Activated gamma-delta T cell treated with anti-CD3 and anti-CD28 coated beads, Interleukin-2, amount 50 U/mL, for 16 hours (primary cell): Measurements from ENCODE around the gene PLA2G15.
A peak's percentile ranks its signal among the peaks of the same experiment; 100 is the strongest.

Source experiments
- DNase-seq: peaks from one replicate; pipeline ENCODE4 v3.0.0-alpha.2; 2020; ENCODE audit warnings: low read depth

Gene PLA2G15

DNA sequence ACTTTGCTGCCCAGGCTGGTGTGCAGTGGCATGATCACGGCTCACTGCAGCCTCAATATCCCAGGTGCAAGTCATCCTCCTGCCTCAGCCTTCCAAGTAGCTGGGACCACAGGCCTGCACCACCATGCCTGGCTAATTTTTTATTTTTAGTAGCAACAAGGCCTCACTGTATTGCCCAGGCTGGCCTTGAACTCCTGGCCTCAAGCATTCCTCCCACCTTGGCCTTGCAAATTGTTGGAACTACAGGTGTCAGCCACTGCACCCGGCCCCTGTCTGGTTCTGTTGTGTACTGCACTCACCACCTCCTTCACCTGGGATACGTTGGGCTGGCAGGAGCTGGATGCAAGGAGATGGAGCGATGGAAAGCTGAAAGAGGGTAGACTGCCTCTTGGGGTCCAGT lies 8.5 kb downstream of the PLA2G15 start:
- DNase-seq: no peak

DNA sequence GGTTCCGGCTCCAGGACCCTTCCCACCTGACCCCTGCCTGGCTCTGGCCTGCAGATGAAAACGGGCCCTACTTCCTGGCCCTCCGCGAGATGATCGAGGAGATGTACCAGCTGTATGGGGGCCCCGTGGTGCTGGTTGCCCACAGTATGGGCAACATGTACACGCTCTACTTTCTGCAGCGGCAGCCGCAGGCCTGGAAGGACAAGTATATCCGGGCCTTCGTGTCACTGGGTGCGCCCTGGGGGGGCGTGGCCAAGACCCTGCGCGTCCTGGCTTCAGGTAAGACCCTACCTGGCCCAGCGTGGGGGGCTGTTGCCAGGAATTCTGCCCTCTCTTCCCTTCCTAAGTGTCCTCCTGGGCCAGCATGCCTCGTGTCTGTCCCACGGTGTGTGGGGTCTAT lies 10.5 kb downstream of the PLA2G15 start:
- DNase-seq: no peak

DNA sequence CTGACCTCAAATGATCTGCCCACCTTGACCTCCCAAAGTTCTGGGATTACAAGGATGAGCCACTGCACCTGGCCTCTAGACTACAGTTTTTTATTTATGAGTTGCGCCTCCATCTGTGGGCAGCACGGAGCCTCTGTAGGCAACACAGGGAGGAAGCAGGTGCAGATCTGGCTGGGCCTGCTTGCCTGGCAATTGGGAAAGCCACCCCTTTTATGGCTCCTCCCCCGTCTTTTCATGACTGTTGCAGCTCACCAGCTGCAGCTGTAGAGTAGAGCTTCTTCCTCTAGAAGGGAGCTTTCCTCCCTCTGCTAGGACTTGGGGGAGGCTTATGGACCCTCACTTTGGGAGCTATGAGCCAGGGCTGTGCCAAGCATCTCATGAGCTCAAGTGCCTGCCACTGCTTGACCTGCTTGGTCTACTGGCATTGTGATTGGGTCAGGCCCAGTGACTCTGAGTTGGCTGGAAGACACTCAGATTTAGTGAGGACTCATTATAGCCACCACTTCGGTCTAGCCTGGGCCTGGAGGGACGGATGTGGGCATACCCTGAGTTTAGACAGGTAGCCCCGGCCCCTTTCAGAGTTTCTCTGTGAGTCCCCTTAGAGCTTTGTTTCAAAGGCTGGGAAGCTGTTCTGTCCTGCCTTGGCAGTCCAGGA lies 12.2 kb downstream of the PLA2G15 start:
- no peak for DNase-seq

DNA sequence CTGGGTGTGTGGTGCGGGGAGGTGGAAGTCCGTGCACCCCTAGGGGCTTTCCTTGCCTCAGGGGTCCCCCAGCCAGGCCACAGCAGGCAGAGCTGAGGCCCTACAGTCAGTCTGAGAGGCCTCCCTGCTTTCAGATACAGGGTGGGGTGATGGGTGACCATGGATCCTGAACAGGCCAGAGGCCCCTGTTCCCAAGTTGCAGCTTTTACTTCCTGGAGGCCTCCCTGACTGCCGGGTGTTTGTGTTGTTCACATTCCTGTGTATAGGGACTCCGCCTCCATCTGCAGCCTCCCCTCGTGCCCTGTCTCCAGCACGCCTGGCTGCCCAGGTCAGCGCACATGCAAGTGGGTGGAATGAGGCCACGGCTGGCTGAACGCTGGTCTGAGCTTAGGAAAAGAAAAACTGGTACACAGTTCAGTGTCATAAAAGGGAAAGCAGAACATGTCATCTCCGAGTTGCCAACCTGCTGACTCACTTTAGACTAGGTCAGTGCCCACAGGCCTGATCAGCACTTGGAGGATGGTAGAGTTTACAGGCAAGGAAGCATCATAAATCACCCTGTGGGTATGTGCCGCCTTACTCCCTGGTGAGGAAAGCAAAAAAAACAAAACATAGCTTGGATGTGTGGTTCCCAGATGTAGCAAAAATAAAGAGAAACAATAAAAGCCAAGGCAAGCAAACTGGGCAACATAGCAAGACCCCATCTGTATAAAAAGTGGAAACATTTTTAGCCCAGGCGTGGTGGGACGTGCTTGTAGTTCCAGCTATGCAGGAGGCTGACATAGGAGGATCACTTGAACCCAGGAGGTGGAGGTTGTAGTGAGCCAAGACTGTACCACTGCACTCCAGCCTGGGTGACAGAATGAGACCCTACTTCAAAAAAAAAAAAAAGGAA lies 13.0 kb downstream of the PLA2G15 start:
- DNase-seq: no peak

DNA sequence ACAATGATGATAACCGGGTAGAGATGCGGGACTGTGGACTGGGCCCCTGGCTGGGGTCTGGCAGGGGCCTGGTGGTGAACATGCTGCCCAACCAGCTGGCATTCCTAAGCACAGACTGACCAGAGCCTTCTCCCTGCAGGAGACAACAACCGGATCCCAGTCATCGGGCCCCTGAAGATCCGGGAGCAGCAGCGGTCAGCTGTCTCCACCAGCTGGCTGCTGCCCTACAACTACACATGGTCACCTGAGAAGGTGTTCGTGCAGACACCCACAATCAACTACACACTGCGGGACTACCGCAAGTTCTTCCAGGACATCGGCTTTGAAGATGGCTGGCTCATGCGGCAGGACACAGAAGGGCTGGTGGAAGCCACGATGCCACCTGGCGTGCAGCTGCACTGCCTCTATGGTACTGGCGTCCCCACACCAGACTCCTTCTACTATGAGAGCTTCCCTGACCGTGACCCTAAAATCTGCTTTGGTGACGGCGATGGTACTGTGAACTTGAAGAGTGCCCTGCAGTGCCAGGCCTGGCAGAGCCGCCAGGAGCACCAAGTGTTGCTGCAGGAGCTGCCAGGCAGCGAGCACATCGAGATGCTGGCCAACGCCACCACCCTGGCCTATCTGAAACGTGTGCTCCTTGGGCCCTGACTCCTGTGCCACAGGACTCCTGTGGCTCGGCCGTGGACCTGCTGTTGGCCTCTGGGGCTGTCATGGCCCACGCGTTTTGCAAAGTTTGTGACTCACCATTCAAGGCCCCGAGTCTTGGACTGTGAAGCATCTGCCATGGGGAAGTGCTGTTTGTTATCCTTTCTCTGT lies 14.0 kb downstream of the PLA2G15 start:
- DNase-seq: no peak

DNA sequence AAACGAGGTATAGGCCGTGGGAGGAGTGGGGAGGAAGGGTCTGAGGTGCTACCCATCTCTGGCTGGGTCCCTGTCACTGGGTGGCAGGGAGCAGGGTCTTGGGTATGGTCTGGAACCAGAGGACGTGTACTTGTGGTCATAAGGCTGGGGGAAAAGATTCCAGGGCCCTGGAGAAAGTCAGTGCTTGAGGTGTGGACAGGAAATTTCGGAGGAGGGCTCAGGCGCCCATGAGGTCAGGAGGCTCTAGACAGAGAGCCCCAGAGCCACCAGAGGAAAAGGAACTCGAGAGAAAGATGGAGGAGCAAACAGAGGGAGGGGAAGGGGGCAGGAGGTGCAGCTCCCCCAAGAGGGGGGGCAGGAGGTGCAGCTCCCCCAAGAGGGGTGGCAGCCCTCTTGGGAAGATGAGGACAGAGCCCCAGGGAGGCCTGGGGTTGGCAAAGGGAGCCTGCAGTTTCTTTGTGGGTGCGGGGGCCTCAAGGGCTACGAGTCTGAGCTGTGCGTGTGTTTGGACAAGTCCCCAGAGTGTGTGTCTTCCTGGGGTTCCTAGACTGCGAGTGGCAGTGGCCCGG lies 18.5 kb downstream of the PLA2G15 start:
- DNase-seq: no peak

DNA sequence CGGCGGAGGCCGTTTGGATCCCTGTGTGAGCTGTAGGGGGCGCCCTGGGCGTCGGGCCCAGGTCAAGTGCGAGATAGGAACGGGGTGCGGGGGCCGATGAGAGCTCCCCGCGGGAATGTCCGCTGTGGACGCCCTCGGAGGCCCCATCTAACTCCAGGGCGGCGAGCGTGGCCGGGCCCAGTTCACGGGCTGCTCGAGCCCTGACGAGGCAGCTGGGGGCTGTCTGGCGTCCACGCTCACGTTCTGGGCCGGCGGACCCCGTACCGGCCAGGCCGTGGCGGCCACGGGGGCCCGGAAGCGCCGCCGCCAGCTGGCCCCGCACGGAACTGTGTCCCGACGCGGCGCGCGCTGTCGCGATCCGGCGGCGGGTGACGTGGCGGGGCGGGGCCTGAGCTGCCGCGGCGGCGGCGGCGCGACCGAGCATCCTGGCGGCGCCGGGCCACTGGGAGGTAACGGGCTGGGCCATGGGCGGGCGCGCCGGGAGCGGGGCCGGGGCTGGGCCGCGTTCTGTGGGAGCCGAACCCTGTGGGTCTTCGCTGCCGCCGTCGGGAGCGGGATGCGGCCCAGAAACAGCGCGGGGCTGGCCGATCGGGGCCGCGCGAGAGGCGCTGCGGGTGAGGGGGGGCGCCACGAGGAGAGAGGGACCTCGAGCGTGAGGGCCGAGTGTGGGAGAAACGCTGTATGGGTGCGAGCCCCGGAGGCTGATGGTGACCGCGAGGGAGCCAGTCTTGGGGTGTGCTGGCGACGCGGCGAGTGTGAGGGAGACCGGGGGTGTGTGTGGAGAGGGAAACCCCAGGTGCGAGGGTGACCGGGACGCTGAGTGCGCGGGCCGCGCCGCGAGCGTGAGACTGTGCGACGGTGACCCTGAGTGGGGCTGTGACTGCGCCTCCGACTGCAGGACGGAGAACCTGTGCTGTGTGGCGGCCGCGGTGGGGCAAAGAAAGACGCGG lies 19.2 kb downstream of the PLA2G15 start, which contains the start of gene SLC7A6:
TSS of gene SLC7A6 (plus strand) at position 399 of the 950 bp plus-strand sequence. CDS start 10,201 bp downstream, outside the sequence.
- DNase-seq: peak; percentile 72

DNA sequence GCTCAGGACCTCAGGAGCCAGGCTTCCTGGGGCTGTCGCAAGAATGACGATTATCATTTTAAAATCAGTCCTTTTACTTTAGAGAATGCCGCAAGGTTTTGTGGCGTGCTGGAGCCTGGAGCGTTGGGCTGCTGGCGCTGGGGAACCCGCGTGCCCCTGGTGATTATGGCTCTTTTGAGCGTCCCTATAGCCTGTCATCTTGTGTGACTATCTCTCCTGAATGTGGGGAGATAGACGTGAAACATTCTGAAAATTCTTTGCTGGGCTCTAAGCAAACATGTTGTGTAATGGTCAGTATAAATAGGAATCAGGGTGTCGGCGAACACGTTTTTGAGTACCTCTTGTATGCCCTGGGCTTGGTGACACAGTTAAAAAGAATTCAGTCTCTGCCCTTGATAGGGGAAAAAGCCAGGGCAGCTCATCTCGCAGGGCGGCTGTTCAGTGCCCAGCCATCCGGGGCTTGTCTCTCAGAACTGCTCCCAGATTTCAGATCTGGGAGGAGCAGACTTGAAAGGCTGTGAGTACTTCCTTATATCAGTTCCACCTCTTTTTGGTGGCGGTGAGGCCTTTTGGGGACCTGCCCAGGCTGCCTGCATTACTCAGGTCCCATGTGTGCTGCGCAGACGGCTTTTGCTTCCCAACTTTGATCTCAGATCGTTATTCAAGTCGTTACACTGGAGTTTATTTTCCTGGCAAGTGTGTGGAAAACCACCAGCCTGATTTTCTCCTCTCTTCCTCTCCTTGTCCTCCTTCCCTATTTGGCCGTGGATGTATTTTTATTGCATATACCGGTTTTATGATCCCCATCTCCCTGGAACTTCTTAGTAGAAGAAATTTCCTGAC lies 20.1 kb downstream of the PLA2G15 start:
- DNase-seq: no peak

DNA sequence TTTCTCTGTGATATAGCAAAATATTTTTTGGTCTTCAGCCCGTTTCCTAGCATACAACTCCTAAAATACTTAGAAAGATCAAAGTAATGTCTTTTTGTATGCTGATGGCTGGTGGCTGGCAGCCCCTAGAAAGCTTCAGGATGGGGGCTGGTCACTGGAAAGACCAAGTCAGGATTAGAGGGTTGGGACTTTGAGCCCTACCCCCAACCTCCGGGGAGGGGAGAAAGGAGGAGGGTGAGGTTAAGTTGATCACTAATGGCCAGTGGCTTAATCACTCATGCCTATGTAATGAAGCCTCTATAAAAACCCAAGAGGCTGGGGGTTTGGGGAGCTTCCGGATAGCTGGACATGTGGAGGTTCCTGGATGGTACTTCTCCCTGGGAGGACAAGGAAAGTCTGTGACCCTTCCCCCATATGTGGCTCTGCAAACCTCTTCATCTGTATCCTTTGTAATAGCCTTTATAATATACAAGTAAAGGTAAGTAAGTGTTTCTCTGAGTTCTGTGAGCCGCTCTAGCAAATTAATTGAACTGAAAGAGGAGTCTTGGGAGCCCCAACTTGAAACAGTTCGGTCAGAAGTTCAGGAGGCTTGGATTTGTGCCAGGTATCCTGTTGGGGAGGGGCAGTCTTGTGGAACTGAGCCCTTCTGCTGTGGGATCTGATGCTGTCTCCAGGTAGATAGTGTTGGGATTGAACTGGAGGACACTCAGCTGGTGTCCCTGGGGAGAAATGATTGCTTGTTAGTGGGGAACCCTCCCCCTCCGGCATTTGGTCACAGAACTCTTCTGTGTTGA lies 22.6 kb downstream of the PLA2G15 start:
- no peak for DNase-seq

DNA sequence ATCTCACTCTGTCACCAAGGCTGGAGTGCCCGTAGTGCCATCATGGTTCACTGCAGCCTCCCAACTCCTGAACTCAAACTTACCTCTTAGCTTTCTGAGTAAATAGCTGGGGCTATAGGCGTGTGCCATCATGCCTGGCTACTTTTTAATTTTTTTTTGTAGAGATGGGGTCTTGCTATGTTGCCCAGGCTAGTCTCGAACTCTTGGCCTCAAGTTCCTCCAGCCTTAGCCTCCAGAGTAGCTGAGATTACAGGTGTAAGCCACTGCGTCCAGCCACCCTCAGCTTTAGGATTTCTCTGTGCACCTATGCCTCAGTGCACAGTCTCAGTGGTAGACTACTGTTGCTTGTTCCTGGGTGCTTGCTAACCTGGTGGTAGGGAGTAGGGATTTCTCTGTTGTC lies 24.6 kb downstream of the PLA2G15 start:
- DNase-seq: no peak

DNA sequence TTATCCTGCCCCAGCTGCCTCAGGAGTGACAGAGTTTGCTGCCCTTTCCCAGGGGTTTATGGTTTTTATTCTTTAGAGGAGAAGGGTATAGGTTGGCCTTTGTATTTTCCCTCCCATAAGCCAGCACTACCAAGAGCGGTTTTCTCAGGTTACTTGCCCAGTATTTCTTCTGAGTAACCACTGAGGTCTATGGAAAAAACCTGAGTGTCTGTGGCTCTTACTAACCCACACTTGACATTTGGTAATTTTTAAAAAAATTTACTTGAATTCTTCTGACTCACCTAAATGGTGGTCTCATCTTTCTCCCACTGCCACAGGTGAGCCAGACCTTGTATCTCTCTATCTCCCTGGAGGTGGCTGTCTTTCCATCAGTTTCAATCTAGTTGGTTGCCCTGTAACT lies 25.2 kb downstream of the PLA2G15 start:
- DNase-seq: no peak

DNA sequence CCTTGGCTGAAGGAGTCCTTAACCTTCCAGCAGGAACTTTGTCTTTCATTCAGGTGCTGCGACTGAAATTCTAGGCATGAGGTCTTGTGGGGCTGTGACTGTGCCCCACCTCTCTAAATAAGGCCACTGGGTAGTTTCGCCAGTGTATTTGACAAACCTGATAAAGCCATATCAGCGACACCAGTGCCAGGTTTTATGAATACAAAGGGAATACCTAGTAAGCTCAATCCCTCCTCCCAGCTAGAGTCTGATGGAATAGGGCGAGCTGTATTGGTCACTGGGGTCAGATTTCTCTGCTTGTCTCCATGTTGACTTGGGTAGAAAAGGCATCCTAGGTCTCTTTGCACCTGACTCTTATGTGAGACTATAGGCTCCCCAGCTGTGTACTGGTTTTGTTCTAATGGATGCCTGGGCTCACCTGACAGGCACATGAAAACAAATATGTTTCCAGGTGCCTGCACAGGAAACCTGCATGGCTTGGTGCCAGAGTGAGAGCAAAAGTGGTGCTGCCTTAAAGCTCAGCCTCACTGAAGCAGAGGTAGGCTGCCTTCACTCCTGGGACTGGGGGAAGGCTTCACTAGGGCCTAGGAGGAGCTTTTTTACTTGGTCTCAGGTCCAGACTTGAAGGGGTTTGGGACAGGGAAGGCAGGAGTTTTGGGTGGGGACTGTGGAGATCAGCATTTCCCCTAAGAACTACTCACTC lies 27.5 kb downstream of the PLA2G15 start:
- DNase-seq: no peak

DNA sequence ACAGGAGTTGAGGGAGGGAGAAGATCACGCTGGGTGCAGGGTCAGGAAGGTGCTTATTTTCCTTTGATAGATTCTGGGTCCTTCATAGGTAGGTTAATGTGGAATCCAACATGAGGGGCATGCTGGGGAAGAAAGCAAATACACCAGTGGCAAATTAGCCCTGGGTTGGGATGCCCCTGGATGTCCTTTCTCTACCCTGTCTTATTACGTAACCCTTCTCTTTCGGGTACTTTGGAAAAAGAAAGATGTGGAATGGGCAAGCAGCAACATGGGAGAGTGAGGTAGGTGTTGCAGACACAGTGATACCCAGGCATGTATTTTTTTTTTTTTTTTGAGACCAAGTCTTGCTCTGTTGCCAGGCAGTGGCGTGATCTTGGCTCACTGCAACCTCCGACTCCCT lies 28.3 kb downstream of the PLA2G15 start:
- no peak for DNase-seq

DNA sequence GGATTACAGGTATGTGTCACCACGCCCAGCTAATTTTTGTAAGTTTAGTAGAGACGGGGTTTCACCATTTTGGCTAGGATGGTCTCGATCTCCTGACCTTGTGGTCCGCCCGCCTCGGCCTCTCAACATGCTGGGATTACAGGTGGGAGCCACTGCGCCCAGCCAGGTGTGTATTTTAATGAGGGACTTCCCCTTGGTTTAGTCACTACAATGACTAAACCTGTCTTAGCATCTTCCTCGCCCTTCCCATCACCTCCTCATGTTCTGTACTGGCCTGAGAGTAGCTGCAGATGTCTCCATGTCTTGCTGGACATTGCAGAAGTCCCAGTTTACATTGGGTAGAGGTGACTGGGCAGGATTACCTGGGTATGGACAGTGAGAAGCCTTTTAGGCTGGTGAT lies 28.7 kb downstream of the PLA2G15 start:
- DNase-seq: no peak

DNA sequence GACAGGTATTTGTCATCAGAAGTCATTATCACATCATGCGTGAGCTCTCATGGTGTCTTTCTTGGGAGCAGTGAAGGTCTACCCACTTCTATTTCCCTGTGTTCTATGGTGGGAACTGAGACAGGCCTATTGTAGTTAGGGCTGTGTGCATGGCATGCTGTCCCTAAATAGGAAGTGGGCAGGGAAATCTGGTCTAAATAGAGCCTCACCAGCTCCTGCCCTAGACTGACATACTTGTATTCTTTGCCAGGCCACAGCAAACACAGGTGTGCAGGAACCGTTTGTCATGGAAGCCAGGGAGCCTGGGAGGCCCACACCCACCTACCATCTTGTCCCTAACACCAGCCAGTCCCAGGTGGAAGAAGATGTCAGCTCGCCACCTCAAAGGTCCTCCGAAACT lies 29.3 kb downstream of the PLA2G15 start:
- no peak for DNase-seq

DNA sequence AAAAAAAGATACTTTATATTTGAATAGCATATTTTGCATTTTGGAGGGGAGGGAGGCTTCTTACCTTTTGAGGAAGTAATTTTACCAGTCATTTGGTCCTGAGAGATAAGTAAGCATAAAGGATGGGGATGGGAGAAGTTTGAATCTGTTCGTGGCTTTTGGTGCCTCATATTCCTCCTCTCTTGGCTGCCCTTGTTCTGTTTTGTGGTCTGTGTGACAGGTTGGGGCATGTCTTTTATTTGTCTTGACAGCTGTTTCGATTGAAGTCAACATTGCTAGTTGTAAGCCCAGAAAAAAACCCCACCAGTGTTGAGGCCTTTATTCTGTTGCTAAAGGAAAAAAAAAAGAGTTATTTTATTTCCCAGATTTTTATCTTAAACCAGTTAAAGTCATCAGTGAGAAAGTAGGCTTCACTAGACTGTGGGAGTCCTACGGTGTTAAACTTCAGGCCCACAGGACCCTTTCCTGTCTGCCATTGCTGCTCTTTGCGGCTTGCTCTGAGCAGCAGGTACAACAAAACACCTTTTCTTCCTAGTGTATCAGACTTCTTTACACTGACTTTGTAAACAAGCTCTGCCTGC lies 30.5 kb downstream of the PLA2G15 start:
- no peak for DNase-seq

DNA sequence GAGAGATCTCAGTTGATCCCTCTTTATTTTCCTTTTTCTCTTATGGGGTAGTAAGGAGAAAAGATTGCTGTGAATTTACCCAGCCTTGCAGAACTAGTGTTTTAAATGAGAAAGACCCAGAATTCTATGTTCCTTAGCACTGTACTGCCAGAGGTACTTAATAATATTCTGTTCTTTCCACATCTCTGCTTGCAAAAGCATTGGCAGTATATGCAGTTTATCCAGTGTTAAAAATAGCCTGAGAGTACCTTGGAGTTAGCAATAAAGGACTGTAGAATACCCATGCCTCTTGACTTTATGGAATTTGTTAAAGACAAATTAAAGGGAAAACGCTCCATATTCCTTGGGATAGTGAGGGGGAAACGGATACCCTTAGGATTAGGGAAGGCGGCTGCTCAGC lies 31.1 kb downstream of the PLA2G15 start:
- no peak for DNase-seq
